Breast epithelium (tissue), 4 donors: ENCODE results near the gene CPED1. TPM values are rescaled to one million over a fixed set of nuclear protein-coding genes. Genes with fewer than 3 reads are reported as not detected.

ENCODE experiments used
- DNase-seq, 2 donors: peaks; one replicate each; pipeline ENCODE4 v3.0.0-alpha.2; 2019; ENCODE audit warnings: low spot score in 2 of 2
- H3K27ac ChIP-seq, 2 donors: fragments of 200-600 bp; sonication (generic) in 1 of 2; one replicate each; pipeline ENCODE4 v1.5.1; 2016 to 2019; ENCODE audit warnings: mild to moderate bottlenecking in 1 of 2
- H3K27me3 ChIP-seq, 2 donors: fragments of 200-600 bp; sonication (generic) in 1 of 2; one replicate each; pipeline versions ENCODE4 v1.5.1 to v1.6.0; 2017 to 2019; ENCODE audit warnings: control low read depth in 1 of 2, mild to moderate bottlenecking in 1 of 2
- H3K36me3 ChIP-seq: fragments of 200-600 bp; one replicate; pipeline ENCODE4 v1.5.1; 2019
- H3K4me1 ChIP-seq, 2 donors: fragments of 200-600 bp; sonication (generic); one replicate each; pipeline ENCODE4 v1.5.1; 2016 to 2019; ENCODE audit warnings: control low read depth in 1 of 2
- H3K4me3 ChIP-seq, 3 donors: fragments of 200-600 bp; sonication (generic); 1 replicate in 2 of 3; 2 replicates in 1 of 3; pipeline ENCODE4 v1.5.1; 2016 to 2019; ENCODE audit warnings: mild to moderate bottlenecking in 3 of 3, moderate library complexity in 2 of 3
- H3K9me3 ChIP-seq, 2 donors: fragments of 200-600 bp; sonication (generic) in 1 of 2; one replicate each; pipeline ENCODE4 v1.5.1; 2016 to 2019; ENCODE audit warnings: control low read depth in 1 of 2
- CTCF ChIP-seq, 3 donors: fragments of 450-650 bp; IDR thresholded peaks; one replicate each; pipeline ENCODE4 v1.5.1; 2016 to 2017; ENCODE audit warnings: antibody characterized with exemption in 3 of 3, mild to moderate bottlenecking in 3 of 3, moderate library complexity in 3 of 3
- POLR2A ChIP-seq: fragments of 450-650 bp; IDR thresholded peaks from one replicate; pipeline ENCODE4 v1.6.1; 2016; ENCODE audit warnings: antibody characterized with exemption, mild to moderate bottlenecking, moderate library complexity
- POLR2AphosphoS5 ChIP-seq, 3 donors: sonication (generic); formaldehyde crosslinking; IDR thresholded peaks; one replicate each; pipeline ENCODE4 v1.6.1; 2017; ENCODE audit warnings: antibody characterized with exemption in 3 of 3
- intact Hi-C: fragments of 100-400 bp; cut with DNase I; formaldehyde crosslinking; loops from one replicate; pipeline ENCODE4 v1.15.1; 2023; ENCODE audit warnings: low total_unique reads
- total RNA-seq, 3 donors: library from RNA; depleted of rRNA; stranded (reverse); fragments of >200 nt; gene quantifications; one replicate each; pipeline ENCODE4 v1.1.0, GENCODE V29; 2016

Gene CPED1
- total RNA-seq, 3 donors from 2014 or later, result 14.3 to 29.3 (median 15.4) TPM

- Histone ChIP-seq H3K9me3 (no peaks in the 10 kb centered on the region), H3K4me3 (no peak overlapping the region), H3K27me3 (no peaks in the 10 kb centered on the region), H3K27ac (no peak overlapping the region), H3K4me1 (no peaks in the 10 kb centered on the region), H3K36me3 (no peaks in the 10 kb centered on the region)
- TF ChIP-seq POLR2A (no peak), CTCF (IDR thresholded peaks at IDR 0.05) (no peak), POLR2AphosphoS5 (IDR thresholded peaks at IDR 0.05) (no peak)
- intact Hi-C loops, result no loop called here
- DNase-seq, result no peak
Measured at GRCh38 chr7:121037957-121038716, 49.6 kb downstream of the CPED1 start.

- DNase-seq, result no peak
- H3K27ac ChIP-seq, result no peak overlapping the region
- H3K27me3 ChIP-seq, result no peaks in the 10 kb centered on the region
- no peaks in the 10 kb centered on the region for H3K4me1 ChIP-seq
- no peak overlapping the region for H3K4me3 ChIP-seq
- H3K9me3 ChIP-seq, result no peaks in the 10 kb centered on the region
- TF ChIP-seq POLR2A (no peak), POLR2AphosphoS5 (IDR thresholded peaks at IDR 0.05) (no peak), CTCF (IDR thresholded peaks at IDR 0.05) (no peak)
- H3K36me3 ChIP-seq, result no peaks in the 10 kb centered on the region
- intact Hi-C loops, result no loop called here
Measured at GRCh38 chr7:121038717-121039509, 50.4 kb downstream of the CPED1 start.

- no peaks in the 10 kb centered on the region for H3K4me1 ChIP-seq
- TF ChIP-seq POLR2AphosphoS5 (IDR thresholded peaks at IDR 0.05), result no peak
- TF ChIP-seq CTCF (IDR thresholded peaks at IDR 0.05), result no peak
- TF ChIP-seq POLR2A, result no peak
- H3K27ac ChIP-seq, result no peak overlapping the region
- no peaks in the 10 kb centered on the region for H3K36me3 ChIP-seq
- H3K9me3 ChIP-seq, result no peaks in the 10 kb centered on the region
- H3K27me3 ChIP-seq, result no peaks in the 10 kb centered on the region
- no peak for DNase-seq
- intact Hi-C loops, result no loop called here
- no peak overlapping the region for H3K4me3 ChIP-seq
Measured at GRCh38 chr7:121039510-121039822, 51.0 kb downstream of the CPED1 start.

- intact Hi-C loops, result no loop called here
- Histone ChIP-seq H3K36me3 (no peaks in the 10 kb centered on the region), H3K4me3 (no peak overlapping the region), H3K27ac (no peak overlapping the region), H3K9me3 (no peaks in the 10 kb centered on the region), H3K4me1 (no peaks in the 10 kb centered on the region), H3K27me3 (no peaks in the 10 kb centered on the region)
- TF ChIP-seq POLR2A (no peak), CTCF (IDR thresholded peaks at IDR 0.05) (no peak), POLR2AphosphoS5 (IDR thresholded peaks at IDR 0.05) (no peak)
- DNase-seq, result no peak
Measured at GRCh38 chr7:121039994-121040393, 51.5 kb downstream of the CPED1 start.

- intact Hi-C loops, result no loop called here
- H3K27me3 ChIP-seq, result no peaks in the 10 kb centered on the region
- peak overlapping the region; percentile 21 to 65 for H3K27ac ChIP-seq
- TF ChIP-seq CTCF (IDR thresholded peaks at IDR 0.05) (no peak), POLR2A (no peak), POLR2AphosphoS5 (IDR thresholded peaks at IDR 0.05) (no peak)
- no peaks in the 10 kb centered on the region for H3K36me3 ChIP-seq
- no peaks in the 10 kb centered on the region for H3K9me3 ChIP-seq
- DNase-seq, result no peak
- H3K4me3 ChIP-seq, result peak overlapping the region in 1 of 3 donors; percentile 34
- H3K4me1 ChIP-seq, result no peaks in the 10 kb centered on the region
Measured at GRCh38 chr7:121041516-121042148, 53.1 kb downstream of the CPED1 start.
